Urinary bladder (tissue), 4 donors: ENCODE measurements around the gene C1orf53. TPM values are rescaled to one million over a fixed set of nuclear protein-coding genes. Genes with fewer than 3 reads are reported as not detected.
"Not testable (repeated sequence)": the region's sequence is repeated elsewhere in the genome, so short reads cannot be mapped to it uniquely, and the experiment has no call there.

Experiments used
- DNase-seq: peaks from one replicate; pipeline ENCODE4 v3.0.0-alpha.2; 2015; ENCODE audit errors: extremely low spot score
- H3K27ac ChIP-seq: one replicate; pipeline ENCODE4 v1.5.1; 2013; ENCODE audit warnings: low read depth, mild to moderate bottlenecking, moderate library complexity
- H3K36me3 ChIP-seq: one replicate; pipeline ENCODE4 v1.6.1; 2013; ENCODE audit warnings: mild to moderate bottlenecking, moderate library complexity; ENCODE audit not compliant: insufficient read depth
- H3K4me1 ChIP-seq: one replicate; pipeline ENCODE4 v1.6.1; 2013; ENCODE audit warnings: mild to moderate bottlenecking, moderate library complexity; ENCODE audit not compliant: insufficient read depth
- H3K4me3 ChIP-seq: one replicate; pipeline ENCODE4 v1.5.1; 2013; ENCODE audit warnings: low read depth, low read length
- WGBS: extraction: QIAGEN DNeasy Blood & Tissue Kit; methylation state at CpG from one replicate; pipeline ENCODE4 v1.1.7; 2013; 5-methylcytosine and 5-hydroxymethylcytosine counted together
- polyA plus RNA-seq: library from polyadenylated mRNA; stranded (reverse); fragments of 200-250 nt; gene quantifications from one replicate; pipeline ENCODE4 v1.2.3, GENCODE V29; 2013
- total RNA-seq: library from RNA; depleted of rRNA; stranded (reverse); fragments of >200 nt; gene quantifications from one replicate; pipeline ENCODE4 v1.2.3, GENCODE V29; 2014
- donor health status: healthy with polysubstance abuse.
- donor health status: healthy.

The C1orf53 gene
- total and polyA plus RNA-seq, 2 donors, result 1.4 to 2.2 TPM

DNA sequence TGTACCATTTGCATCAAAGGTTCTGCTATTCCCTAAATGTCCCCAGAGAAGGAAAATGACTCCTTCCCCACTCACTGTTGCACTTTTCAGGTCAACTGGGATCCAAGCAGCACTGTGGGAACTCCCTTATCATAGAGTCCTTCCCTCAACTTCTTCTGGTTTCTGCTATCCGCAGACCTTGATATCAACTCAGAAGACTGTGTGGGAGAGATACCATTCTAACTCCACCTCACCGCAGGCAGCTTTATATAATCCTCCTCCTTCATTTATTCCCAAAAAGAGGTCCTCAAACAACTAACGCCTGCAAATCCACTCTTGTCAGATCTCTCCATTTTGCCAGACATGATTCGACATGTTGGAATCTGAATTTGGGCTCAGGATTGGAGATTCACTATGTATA lies 42.1 kb downstream of the C1orf53 start:
- Histone ChIP-seq H3K36me3 (no peaks in the 10 kb centered on the region), H3K4me1 (no peaks in the 10 kb centered on the region), H3K4me3 (no peak overlapping the region), H3K27ac (no peak overlapping the region)
- no peak for DNase-seq
- 88% methylated on average over 4 of the region's 4 CpGs for WGBS

DNA sequence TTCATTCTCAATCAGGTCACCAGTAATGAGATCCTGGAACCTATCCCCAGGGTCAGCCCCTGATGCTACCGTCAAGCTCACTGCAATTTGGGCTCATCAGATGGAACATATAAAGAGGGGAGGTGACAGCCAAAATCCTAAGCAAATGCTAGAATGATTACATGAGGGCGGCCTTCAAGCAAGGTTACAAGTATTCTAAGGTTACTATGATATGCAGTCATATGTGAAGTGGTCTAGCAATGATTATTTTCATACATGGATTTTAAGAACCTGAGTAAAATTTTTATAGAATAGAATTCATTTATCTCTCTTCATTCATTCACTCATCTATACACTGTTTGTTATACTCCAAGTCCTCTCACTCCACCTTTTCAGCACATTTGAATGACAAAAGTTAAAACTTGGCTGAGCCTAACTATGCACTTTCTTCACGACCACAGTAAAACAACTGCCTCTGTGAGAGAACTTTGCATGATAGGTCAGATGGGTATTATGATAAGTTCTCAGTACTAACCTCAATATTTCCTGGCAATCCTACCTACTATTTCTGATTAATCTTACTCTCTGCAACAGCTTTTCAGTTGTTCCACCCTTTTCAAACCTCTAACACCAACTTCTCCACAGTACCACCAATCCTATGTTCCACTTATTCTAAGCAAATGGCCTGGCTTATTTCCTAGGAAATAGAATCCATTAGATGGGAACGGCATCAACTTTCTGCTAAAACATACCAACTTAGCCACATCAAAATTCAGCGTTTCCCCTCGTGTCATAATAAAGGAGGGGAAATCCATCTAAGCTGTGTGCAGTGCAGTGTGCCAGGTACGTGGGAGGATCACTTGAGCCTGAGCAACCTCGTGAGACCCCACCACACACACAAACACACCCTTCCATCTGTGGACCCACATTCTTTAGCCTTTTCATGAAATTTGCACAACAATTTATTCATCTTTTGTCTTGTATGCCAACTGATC lies 46.8 kb downstream of the C1orf53 start:
- no peak overlapping the region for H3K4me3 ChIP-seq
- 72% methylated on average over 8 of the region's 8 CpGs for WGBS
- H3K36me3 ChIP-seq, result no peaks in the 10 kb centered on the region
- no peak overlapping the region for H3K27ac ChIP-seq
- H3K4me1 ChIP-seq, result no peaks in the 10 kb centered on the region
- no peak for DNase-seq

DNA sequence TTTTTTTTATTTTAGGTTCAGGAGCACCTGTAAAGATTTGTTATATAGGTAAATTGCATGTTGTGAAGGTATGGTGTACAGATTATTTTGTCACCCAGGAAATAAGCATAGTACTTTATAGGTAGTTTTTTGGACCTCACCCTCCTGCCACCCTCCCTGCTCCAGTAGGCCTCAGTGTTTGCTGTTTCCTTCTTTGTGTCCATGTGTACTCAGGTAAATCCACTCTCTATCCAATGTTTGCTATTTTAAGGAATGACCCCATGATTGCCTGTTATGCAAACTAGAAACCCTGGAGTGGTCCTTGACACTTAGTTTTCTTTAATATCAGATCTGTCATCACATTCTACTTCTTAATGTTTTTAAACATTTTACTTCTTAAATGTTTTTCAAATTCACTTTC lies 48.7 kb downstream of the C1orf53 start:
- Histone ChIP-seq H3K4me3 (no peak overlapping the region), H3K27ac (no peak overlapping the region), H3K4me1 (no peaks in the 10 kb centered on the region), H3K36me3 (no peaks in the 10 kb centered on the region)
- no peak for DNase-seq

DNA sequence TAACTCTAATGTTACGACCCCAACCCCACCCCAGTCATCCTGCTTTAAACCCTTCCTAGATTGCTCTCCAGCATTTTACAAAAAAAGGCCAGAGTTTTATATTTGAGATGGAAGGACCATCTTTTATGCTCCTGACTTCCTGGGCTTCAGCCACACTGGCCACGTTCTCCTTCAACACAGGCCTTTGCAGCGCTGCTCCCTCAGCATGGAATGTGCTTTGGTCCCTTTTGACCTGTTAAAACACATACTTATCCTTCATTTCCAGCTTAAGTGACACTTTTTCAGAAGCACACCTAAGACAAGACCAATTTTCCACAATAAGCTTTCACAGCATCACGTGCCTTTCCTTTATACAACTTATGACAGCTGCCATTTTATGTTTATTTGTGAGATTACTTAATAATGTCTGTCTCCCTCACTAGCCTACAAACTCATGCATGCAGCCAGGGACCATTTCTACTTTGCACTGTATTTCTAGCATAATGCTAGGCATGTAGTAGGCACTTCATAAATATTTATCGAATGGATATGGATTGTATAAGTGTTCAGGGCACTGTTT lies 49.3 kb downstream of the C1orf53 start:
- 85% methylated on average over 5 of the region's 5 CpGs for WGBS
- no peak for DNase-seq
- Histone ChIP-seq H3K36me3 (no peaks in the 10 kb centered on the region), H3K27ac (no peak overlapping the region), H3K4me3 (no peak overlapping the region), H3K4me1 (no peaks in the 10 kb centered on the region)

DNA sequence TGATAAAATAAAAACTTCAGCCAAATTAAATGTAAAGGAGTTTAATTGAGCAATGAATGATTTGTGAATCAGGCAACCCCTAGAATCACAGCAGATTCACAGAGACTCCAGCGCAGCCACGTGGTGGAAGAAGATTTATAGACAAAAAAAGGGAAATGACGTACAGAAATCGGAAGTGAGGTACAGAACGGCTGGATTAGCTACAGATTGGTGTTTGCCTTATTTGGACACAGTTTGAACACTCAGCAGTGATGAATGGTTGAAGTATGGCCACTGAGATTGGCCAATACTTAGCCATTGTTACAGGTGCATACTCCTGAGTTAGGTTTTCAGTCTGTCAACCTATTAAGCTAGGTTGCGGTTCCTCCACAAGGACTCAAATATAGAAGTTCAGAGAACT lies 51.0 kb downstream of the C1orf53 start:
- H3K4me3 ChIP-seq, DNase-seq, H3K4me1 ChIP-seq, H3K27ac ChIP-seq, H3K36me3 ChIP-seq: not testable (repeated sequence)
- 80% methylated on average over 6 of the region's 6 CpGs for WGBS

DNA sequence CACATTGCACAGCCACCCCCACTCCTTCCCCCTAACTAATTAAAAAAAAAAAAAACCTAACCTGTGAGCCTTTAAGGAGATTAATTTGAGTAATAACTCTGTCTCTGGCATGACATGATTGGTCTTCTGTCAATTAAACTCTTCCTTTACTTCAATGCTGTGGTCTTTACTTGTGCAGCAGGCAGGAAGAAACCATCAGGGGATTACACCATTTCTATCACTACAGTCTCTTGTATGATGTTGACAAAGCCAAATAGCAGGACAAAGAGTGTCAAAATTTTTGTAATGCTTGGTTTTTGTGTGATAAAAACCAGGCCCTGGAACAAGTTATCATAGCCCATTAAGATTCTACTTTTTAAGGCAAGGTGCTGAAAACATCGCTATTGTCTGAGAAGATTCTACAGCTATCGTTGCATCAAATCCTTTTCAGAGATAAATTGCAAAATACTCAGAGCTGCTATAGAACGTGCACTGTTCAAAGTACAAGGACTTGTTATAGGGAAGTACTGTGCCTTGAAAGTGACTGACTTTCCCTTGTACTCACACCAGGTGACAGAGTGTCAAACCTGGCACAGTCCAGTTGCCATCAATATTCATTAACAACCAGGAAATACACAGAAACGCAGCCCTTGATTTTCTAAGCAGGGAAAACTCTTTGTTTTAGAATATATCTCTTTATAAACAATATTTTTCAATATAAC lies 52.4 kb downstream of the C1orf53 start:
- WGBS, result 71% methylated on average over 4 of the region's 4 CpGs
- Histone ChIP-seq H3K36me3 (no peaks in the 10 kb centered on the region), H3K4me3 (no peak overlapping the region), H3K4me1 (no peaks in the 10 kb centered on the region), H3K27ac (no peak overlapping the region)
- DNase-seq, result no peak

DNA sequence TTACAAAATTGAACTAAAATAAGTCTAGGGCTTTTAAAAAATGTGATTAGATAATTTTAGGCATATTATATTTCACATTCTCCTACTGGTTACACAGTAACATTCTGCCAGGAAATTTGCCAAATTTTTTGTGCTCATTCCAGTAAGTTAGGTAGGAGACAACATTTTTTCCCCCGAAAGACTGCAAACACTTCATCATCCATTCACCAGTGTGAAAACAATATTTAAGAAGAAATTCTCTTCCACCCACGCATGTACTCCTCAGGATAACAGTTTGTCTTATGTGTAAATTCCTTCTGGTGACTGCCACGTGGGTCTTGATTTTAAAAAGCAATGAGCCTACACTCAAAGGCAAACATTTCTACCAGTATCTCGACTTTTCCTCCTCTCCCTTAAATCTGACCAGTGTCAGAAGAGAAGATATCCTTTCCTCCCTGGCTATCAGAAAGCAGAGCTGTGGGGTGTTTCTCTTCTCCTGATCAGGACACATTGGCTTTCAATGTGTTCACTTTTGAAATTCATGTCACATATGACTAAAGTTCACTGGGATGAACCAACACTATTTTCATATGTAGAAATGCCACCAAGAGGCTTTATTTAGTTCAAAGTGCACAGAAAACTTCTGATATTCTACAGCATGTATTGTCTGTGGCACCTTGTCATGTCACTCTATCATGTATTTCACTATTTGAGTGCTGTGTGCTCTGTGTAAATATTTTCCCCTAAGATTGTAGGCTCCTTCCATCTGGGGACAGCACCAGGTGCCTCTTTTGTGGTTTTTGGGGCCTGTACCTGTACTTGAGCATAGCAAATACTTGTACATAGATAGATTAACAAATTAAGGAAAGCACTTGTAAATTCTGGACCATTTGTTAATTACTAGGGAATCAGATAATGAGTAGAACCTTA lies 53.3 kb downstream of the C1orf53 start:
- WGBS, result 53% methylated on average over 4 of the region's 4 CpGs
- DNase-seq, result no peak
- H3K4me1 ChIP-seq, result no peaks in the 10 kb centered on the region
- H3K4me3 ChIP-seq, result no peak overlapping the region
- H3K36me3 ChIP-seq, result no peaks in the 10 kb centered on the region
- no peak overlapping the region for H3K27ac ChIP-seq

Other genes with a start within 250 kb of the C1orf53 start
- 50.8 TPM for gene DENND1B, start 127.2 kb upstream of the C1orf53 start, total RNA-seq
- gene DENND1B, start 127.2 kb upstream of the C1orf53 start, polyA plus RNA-seq, result 2.6 TPM
- gene LHX9, start 14.7 kb downstream of the C1orf53 start, total RNA-seq, result 0.37 TPM
- gene LHX9, start 14.7 kb downstream of the C1orf53 start, polyA plus RNA-seq, result not detected